ENCODE results near the gene CAB39L.
A peak's percentile ranks its signal among the peaks of the same experiment; 100 is the strongest.

CAB39L gene

DNA sequence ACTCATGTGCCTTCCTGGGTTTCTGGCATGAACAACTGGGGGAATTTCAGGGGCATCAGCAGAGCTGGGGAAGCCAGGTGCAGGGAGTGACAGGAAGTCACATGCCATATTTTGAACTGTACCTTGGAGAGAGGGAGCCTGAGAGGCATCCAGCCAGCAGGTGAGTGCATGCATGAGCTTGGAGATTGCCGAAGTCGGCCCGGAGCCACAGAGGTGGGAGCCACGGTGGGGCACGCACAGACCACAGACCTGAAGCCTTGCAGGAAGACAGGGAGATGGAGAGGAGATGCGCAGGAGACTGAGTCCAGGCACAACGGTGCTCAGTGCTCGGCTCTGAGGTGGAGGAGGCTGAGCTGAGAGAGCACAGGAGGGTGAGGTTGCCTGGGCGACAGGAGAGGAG is 141.0 kb downstream of the CAB39L start:
- no peaks in the 10 kb centered on the region for H4K20me1 ChIP-seq
- H3K9ac ChIP-seq: no peak overlapping the region
- H3K27me3 ChIP-seq: no peaks in the 10 kb centered on the region
- peak overlapping the region in 9 of 11 experiments; percentile 4 to 67 (median 56); a peak in 15 of 22 replicates for H3K4me2 ChIP-seq
- peaks cover 7 to 69% (median 47%) of the 10 kb centered on the region in 10 experiments; a peak in 19 of 20 replicates for H3K4me1 ChIP-seq
- H3K36me3 ChIP-seq: no peaks in the 10 kb centered on the region
- no peak overlapping the region for H3K4me3 ChIP-seq
- no peak overlapping the region for H3K27ac ChIP-seq
- H3K9me3 ChIP-seq (replicated peaks in 1 of 11): no peaks in the 10 kb centered on the region
- no peak for TF ChIP-seq Cebpa-rat (IDR thresholded peaks at IDR 0.05)

DNA sequence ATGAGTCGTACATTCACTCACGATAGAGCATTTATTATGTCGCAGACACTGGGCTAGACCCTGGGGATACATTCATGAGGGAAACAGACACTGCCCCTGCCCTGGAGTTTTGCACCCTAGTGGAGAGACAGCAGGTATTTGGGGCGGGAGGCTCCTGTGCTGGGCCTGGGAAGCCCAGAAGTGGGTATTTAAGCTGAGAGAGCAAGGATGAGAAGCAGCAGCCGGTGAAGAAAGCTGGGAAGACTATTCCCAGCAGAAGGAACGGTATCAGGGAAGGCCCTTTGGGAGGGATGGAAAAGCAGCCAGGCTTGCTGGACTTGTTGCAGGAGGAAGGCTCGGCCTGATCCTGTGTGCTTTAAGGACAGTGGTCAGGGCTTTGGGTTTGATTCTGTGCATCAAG is 141.6 kb downstream of the CAB39L start:
- Histone ChIP-seq H3K4me3 (no peak overlapping the region), H3K36me3 (no peaks in the 10 kb centered on the region), H3K9me3 (replicated peaks in 1 of 11) (no peaks in the 10 kb centered on the region), H3K9ac (0 out of 22 replicates have a peak overlapping the region, but pooled peaks of 1 of the 11 experiments have one; percentile 13), H3K4me1 (peaks cover 7 to 63% (median 46%) of the 10 kb centered on the region in 10 experiments; a peak in 19 of 20 replicates), H3K27me3 (no peaks in the 10 kb centered on the region), H3K4me2 (peak overlapping the region in 8 of 11 experiments; percentile 4 to 67 (median 56); a peak in 10 of 22 replicates), H3K27ac (no peak overlapping the region), H4K20me1 (no peaks in the 10 kb centered on the region; a peak in 1 of 22 replicates)
- TF ChIP-seq Cebpa-rat (IDR thresholded peaks at IDR 0.05): no peak

DNA sequence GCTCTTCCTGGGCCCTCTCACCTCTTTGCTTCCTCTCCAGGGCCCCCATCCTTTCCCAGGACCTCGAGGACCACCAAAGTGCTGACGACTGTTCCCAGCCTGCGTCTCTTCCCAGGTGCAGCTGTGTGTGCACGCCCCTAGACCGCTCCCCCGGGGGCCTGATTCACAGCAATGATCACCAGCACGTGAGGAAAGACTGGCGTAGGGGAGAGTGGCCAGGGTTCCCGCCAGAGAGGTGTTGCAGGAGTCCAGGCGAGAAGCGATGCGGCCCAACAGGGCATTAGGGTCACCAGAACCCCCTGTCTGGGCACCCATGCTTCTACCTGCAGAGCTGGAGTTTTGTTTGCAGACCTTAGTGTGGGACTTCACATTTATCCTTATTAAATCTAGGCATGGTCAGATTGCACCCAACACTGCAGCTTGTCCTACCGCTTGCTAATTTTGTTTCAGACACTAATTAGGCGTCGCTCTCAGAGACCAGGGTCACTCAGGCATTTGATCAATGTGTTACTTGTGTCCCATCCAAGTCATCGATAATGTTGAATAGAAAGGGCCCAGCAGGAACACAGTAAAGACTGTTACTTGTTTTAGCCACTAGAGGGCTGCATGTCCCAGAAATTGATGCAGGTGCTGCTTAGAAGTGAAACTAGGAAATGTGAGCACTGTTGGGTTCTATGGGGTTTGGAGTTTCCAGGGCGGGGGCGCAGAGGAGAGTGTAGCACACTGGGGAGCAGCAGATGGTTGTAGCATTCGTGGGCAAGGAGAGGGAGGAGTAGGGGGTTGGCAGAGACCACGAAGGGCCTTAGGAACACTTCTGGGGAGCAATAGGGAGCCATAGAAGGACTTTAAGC is 142.9 kb downstream of the CAB39L start:
- Histone ChIP-seq H4K20me1 (no peaks in the 10 kb centered on the region; a peak in 1 of 22 replicates), H3K27ac (peak overlapping the region in 5 of 11 experiments; percentile 8 to 38 (median 26); a peak in 4 of 22 replicates), H3K9me3 (replicated peaks in 1 of 11) (no peaks in the 10 kb centered on the region), H3K36me3 (no peaks in the 10 kb centered on the region), H3K4me2 (peak overlapping the region; percentile 26 to 64 (median 54)), H3K27me3 (no peaks in the 10 kb centered on the region), H3K4me1 (peaks cover 7 to 57% (median 43%) of the 10 kb centered on the region in 10 experiments; a peak in 19 of 20 replicates), H3K4me3 (0 out of 20 replicates have a peak overlapping the region, but pooled peaks of 1 of the 10 experiments have one; percentile 17), H3K9ac (peak overlapping the region in 6 of 11 experiments; percentile 16 to 48 (median 32); a peak in 8 of 22 replicates)
- TF ChIP-seq Cebpa-rat (IDR thresholded peaks at IDR 0.05): no peak

DNA sequence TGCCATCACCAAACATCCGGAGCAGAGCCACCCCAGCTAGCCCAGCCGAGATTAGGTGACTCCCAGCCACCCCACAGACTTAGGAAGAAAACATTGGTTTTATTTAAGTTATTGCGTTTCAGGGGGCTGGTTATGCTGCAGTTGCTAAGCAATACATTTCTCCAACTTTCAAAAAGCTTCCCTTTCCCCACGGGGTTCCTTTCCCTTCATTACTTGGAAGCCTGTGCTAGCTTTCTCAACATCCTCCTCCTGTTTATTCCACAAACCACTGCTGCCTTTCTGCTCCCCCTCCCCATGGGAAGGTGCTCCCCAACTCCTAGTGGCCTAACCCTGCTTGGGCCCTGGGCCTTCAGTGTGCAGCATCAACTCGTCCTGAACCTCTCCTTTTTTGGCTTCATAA is 143.6 kb downstream of the CAB39L start:
- H4K20me1 ChIP-seq: no peaks in the 10 kb centered on the region; a peak in 1 of 22 replicates
- H3K4me1 ChIP-seq: peaks cover 7 to 50% (median 36%) of the 10 kb centered on the region in 10 experiments; a peak in 19 of 20 replicates
- no peaks in the 10 kb centered on the region for H3K27me3 ChIP-seq
- H3K9me3 ChIP-seq (replicated peaks in 1 of 11): no peaks in the 10 kb centered on the region
- no peak for TF ChIP-seq Cebpa-rat (IDR thresholded peaks at IDR 0.05)
- H3K36me3 ChIP-seq: peaks cover 0 to 6% (median 0%) of the 10 kb centered on the region in 11 experiments; a peak in 2 of 22 replicates
- H3K9ac ChIP-seq: peak overlapping the region in 5 of 11 experiments; percentile 16 to 48 (median 27); a peak in 5 of 22 replicates
- peak overlapping the region in 8 of 11 experiments; percentile 26 to 64 (median 54); a peak in 15 of 22 replicates for H3K4me2 ChIP-seq
- no peak overlapping the region for H3K27ac ChIP-seq
- no peak overlapping the region for H3K4me3 ChIP-seq

DNA sequence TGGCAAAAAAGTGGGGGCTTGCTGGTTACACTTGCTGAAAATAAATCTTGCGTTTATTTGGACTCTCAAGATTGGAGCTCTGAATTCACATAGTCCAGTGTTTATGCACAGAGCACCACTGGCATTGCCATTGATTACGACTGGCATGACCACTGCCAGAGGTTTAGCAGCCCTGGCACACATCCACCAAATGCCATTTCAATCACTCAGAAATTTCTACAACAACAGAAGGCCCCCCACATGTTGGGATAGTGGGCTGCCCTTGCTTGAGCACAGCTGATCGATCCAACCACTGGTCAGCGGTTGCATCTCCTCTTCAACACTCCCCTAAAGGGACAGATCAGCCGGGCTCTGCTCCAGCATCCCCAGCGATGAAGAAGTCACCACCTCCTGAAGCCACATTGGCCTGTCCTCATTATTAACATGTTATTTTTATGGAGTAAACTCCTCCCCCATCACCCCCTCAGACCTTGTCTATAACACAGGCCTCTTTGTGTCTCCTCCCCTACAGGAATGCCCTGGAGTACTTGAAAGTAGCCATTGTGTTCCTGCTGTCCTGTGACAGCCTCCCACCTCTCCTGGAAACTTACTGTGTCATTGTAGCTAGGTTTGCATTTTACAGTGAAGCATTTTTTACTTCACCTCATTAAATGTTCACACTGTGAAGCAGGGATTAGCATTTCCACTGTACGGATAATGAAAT is 144.8 kb downstream of the CAB39L start:
- H3K4me2 ChIP-seq: no peak overlapping the region
- no peak overlapping the region for H3K27ac ChIP-seq
- TF ChIP-seq Cebpa-rat (IDR thresholded peaks at IDR 0.05): no peak
- no peak overlapping the region for H3K4me3 ChIP-seq
- no peaks in the 10 kb centered on the region for H3K27me3 ChIP-seq
- peaks cover 0 to 10% (median 0%) of the 10 kb centered on the region in 11 experiments; a peak in 3 of 22 replicates for H3K36me3 ChIP-seq
- peaks cover 7 to 38% (median 35%) of the 10 kb centered on the region in 10 experiments; a peak in 19 of 20 replicates for H3K4me1 ChIP-seq
- no peaks in the 10 kb centered on the region; a peak in 1 of 22 replicates for H4K20me1 ChIP-seq
- no peaks in the 10 kb centered on the region for H3K9me3 ChIP-seq (replicated peaks in 1 of 11)
- no peak overlapping the region for H3K9ac ChIP-seq

DNA sequence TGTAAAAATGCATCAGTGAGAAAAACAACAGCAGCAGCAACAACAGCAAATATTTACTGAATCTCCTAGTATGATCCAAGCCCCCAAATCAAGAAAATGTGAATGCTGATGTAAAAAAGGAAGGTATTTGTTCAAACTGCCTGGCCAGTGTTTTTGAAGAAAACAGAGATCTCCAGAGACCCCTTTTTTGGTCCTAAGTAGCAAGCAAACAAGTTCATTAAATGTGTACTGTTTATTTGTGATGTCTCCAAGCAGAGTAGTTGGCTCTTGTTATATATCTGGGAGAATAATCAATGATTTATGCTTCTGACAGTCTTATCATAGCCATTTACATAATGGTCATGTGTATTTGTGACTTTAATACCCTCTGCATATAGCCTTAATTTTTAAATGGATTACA is 145.4 kb downstream of the CAB39L start:
- Histone ChIP-seq H3K4me3 (no peak overlapping the region), H3K27me3 (no peaks in the 10 kb centered on the region), H3K36me3 (peaks cover 0 to 12% (median 0%) of the 10 kb centered on the region in 11 experiments; a peak in 3 of 22 replicates), H3K9me3 (replicated peaks in 1 of 11) (no peaks in the 10 kb centered on the region), H3K4me2 (no peak overlapping the region), H3K9ac (no peak overlapping the region), H3K27ac (no peak overlapping the region), H3K4me1 (peaks cover 2 to 32% (median 29%) of the 10 kb centered on the region in 10 experiments; a peak in 19 of 20 replicates), H4K20me1 (no peaks in the 10 kb centered on the region; a peak in 1 of 22 replicates)
- TF ChIP-seq Cebpa-rat (IDR thresholded peaks at IDR 0.05): no peak

DNA sequence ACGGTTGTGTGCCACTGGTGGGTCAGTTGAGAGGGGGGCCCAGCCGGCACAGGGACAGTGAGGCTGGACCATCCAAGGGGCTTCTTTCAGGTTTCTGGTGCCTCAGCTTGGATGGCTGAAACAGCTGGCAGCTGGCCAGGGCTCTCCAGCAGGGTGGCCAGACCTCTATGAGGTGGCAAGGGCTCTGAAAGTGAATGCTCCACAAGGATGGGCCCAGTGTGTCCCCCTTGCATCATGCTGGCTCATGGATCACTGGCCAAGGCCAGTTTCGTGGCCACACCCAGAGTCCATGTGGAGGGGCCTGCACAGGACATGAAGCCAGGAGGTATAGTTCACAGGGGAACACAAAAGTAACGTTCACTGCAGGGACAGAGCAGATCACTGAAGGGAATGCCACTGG is 146.5 kb downstream of the CAB39L start:
- Histone ChIP-seq H3K27ac (no peak overlapping the region), H3K4me3 (no peak overlapping the region), H3K36me3 (peaks cover 0 to 14% (median 0%) of the 10 kb centered on the region in 11 experiments; a peak in 3 of 22 replicates), H3K27me3 (no peaks in the 10 kb centered on the region), H4K20me1 (no peaks in the 10 kb centered on the region; a peak in 1 of 22 replicates), H3K9me3 (replicated peaks in 1 of 11) (no peaks in the 10 kb centered on the region), H3K9ac (no peak overlapping the region), H3K4me2 (no peak overlapping the region), H3K4me1 (peaks cover 4 to 28% (median 26%) of the 10 kb centered on the region in 10 experiments; a peak in 17 of 20 replicates)
- no peak for TF ChIP-seq Cebpa-rat (IDR thresholded peaks at IDR 0.05)

DNA sequence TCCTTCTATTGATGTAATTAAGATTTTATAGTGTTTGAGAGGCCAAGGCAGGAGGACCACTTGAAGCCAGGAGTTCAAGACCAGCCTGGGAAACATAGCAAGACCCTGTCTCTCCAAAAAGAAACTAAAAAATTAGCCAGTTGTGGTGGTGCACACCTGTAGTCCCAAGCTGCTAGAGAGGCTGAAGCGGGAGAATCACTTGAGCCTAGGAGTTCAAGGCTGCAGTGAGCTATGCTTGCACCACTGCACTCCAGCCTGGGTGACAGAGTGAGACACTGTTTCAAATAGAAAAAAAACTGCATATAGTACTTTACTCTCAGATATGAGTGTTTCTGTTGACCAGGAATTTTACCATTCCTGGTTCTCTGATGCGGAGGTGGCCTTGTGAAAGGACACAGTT is 147.2 kb downstream of the CAB39L start:
- H4K20me1 ChIP-seq: no peaks in the 10 kb centered on the region; a peak in 1 of 22 replicates
- no peak overlapping the region for H3K9ac ChIP-seq
- TF ChIP-seq Cebpa-rat (IDR thresholded peaks at IDR 0.05): no peak
- no peak overlapping the region for H3K4me2 ChIP-seq
- peaks cover 0 to 14% (median 0%) of the 10 kb centered on the region in 11 experiments; a peak in 3 of 22 replicates for H3K36me3 ChIP-seq
- no peaks in the 10 kb centered on the region for H3K9me3 ChIP-seq (replicated peaks in 1 of 11)
- peaks cover 4 to 23% (median 21%) of the 10 kb centered on the region in 10 experiments; a peak in 17 of 20 replicates for H3K4me1 ChIP-seq
- no peak overlapping the region for H3K4me3 ChIP-seq
- no peaks in the 10 kb centered on the region for H3K27me3 ChIP-seq
- no peak overlapping the region for H3K27ac ChIP-seq

Measured in BLaER1 treated with 17β-estradiol and CSF1 and Interleukin-3, amounts not matched to agents 10 nM and 100 nM (cell line).